GM23338 (cell line): ENCODE results near the gene VDR. TPM values are rescaled to one million over a fixed set of nuclear protein-coding genes. Genes with fewer than 3 reads are reported as not detected.

Experiments used
- ATAC-seq: fragments of 200-7000 bp; cut with Tn5 transposase; 3 replicates; pipeline ENCODE4 v1.9.1; 2020
- DNase-seq: peaks from one replicate; pipeline ENCODE4 v3.0.0-alpha.2; 2015; ENCODE audit warnings: low spot score
- H2AFZ ChIP-seq: fragments of 200-600 bp; sonication (generic); 2 replicates; pipeline ENCODE4 v1.8.0; 2016; ENCODE audit warnings: antibody characterized with exemption, mild to moderate bottlenecking, moderate library complexity
- H3F3A ChIP-seq: fragments of 200-600 bp; sonication (generic); replicated peaks from 2 replicates; pipeline ENCODE4 v1.8.0; 2017; ENCODE audit warnings: antibody characterized with exemption, mixed run types, low read depth
- H3K27ac ChIP-seq: fragments of 200-600 bp; sonication (generic); 2 replicates; pipeline ENCODE4 v1.6.1; 2016; ENCODE audit warnings: low read depth
- H3K27me3 ChIP-seq: fragments of 200-600 bp; sonication (generic); 2 replicates; pipeline ENCODE4 v1.8.0; 2016; ENCODE audit warnings: mild to moderate bottlenecking, mixed run types, moderate library complexity; ENCODE audit not compliant: insufficient read depth
- H3K36me3 ChIP-seq: fragments of 200-600 bp; sonication (generic); 2 replicates; pipeline ENCODE4 v1.8.0; 2016; ENCODE audit warnings: mild to moderate bottlenecking; ENCODE audit not compliant: insufficient read depth
- H3K4me1 ChIP-seq: fragments of 200-600 bp; sonication (generic); 2 replicates; pipeline ENCODE4 v1.8.0; 2016; ENCODE audit warnings: mild to moderate bottlenecking, moderate library complexity; ENCODE audit not compliant: insufficient read depth
- H3K4me2 ChIP-seq: fragments of 200-600 bp; sonication (generic); 2 replicates; pipeline ENCODE4 v1.7.1; 2017; ENCODE audit warnings: mixed run types
- H3K4me3 ChIP-seq: fragments of 200-600 bp; sonication (generic); 2 replicates; pipeline ENCODE4 v1.6.1; 2016; ENCODE audit warnings: mixed run types
- H3K79me2 ChIP-seq: fragments of 200-600 bp; sonication (generic); replicated peaks from 2 replicates; pipeline ENCODE4 v1.8.0; 2017; ENCODE audit warnings: mild to moderate bottlenecking; ENCODE audit not compliant: insufficient read depth
- H3K9me2 ChIP-seq: fragments of 200-600 bp; sonication (generic); 2 replicates; pipeline ENCODE4 v1.8.0; 2017; ENCODE audit not compliant: insufficient read depth
- H4K20me1 ChIP-seq: fragments of 200-600 bp; sonication (generic); replicated peaks from 2 replicates; pipeline ENCODE4 v1.8.0; 2017; ENCODE audit warnings: mild to moderate bottlenecking; ENCODE audit not compliant: insufficient read depth
- H3K27ac Mint-ChIP-seq: 2 replicates; pipeline ENCODE4 v1.8.0; 2020; ENCODE audit warnings: inconsistent platforms, mild to moderate bottlenecking, moderate library complexity, mixed read lengths
- H3K27me3 Mint-ChIP-seq: 3 replicates; pipeline ENCODE4 v1.8.0; 2022; ENCODE audit warnings: low read depth, mild to moderate bottlenecking, moderate library complexity, mixed read lengths, inconsistent platforms; ENCODE audit not compliant: insufficient read depth, poor library complexity
- H3K36me3 Mint-ChIP-seq: 3 replicates; pipeline ENCODE4 v1.8.0; 2021; ENCODE audit warnings: low read depth, mild to moderate bottlenecking, inconsistent platforms, moderate library complexity, mixed read lengths
- H3K4me1 Mint-ChIP-seq: 3 replicates; pipeline ENCODE4 v1.8.0; 2020; ENCODE audit warnings: mild to moderate bottlenecking, inconsistent platforms, mixed read lengths
- H3K4me3 Mint-ChIP-seq: 3 replicates; pipeline ENCODE4 v1.8.0; 2021; ENCODE audit warnings: moderate library complexity, mild to moderate bottlenecking, inconsistent platforms, mixed read lengths
- H3K9me3 Mint-ChIP-seq: 3 replicates; pipeline ENCODE4 v1.8.0; 2020; ENCODE audit warnings: moderate library complexity, mild to moderate bottlenecking, inconsistent platforms, mixed read lengths
- CTCF ChIP-seq, 2 experiments: fragments of 200-600 bp in 1 of 2; sonication (generic) in 1 of 2; conservative IDR thresholded peaks; 2 replicates each; pipeline versions ENCODE4 v1.5.1 to v1.6.1; 2016 to 2017; ENCODE audit warnings: antibody characterized with exemption in 2 of 2, low read depth in 2 of 2, mild to moderate bottlenecking in 2 of 2, moderate library complexity in 1 of 2
- EZH2phosphoT487 ChIP-seq: fragments of 200-600 bp; sonication (generic); IDR thresholded peaks from one replicate; pipeline ENCODE4 v1.8.1; 2018; ENCODE audit warnings: antibody characterized with exemption; ENCODE audit not compliant: unreplicated experiment
- NANOG ChIP-seq: IDR thresholded peaks from 2 replicates; pipeline ENCODE4 v1.6.1; 2016; ENCODE audit warnings: antibody characterized with exemption, borderline replicate concordance
- POLR2AphosphoS5 ChIP-seq: IDR thresholded peaks from 2 replicates; pipeline ENCODE4 v1.6.1; 2016; ENCODE audit warnings: antibody characterized with exemption, low read depth
- STAT1 ChIP-seq: IDR thresholded peaks from one replicate; pipeline ENCODE4 v1.6.1; 2016; ENCODE audit warnings: antibody characterized with exemption; ENCODE audit not compliant: unreplicated experiment
- ZNF114 ChIP-seq: fragments of 250-450 bp; sonication (Bioruptor Pico); IDR thresholded peaks from 2 replicates; pipeline ENCODE4 v1.5.0; 2020; ENCODE audit warnings: mild to moderate bottlenecking, moderate library complexity
- ZNF331 ChIP-seq: fragments of 250-450 bp; sonication (Bioruptor Pico); IDR thresholded peaks from 2 replicates; pipeline ENCODE4 v1.5.0; 2020; ENCODE audit warnings: low read depth, mild to moderate bottlenecking, moderate library complexity
- polyA plus RNA-seq: library from polyadenylated mRNA; unstranded; fragments of >200 nt; fragmentation: Nextera tagmentation; extraction: Ambion mirVana; gene quantifications from 2 replicates; pipeline ENCODE4 v1.2.1, GENCODE V29; 2016
- total RNA-seq: library from RNA; depleted of rRNA; stranded (reverse); fragments of >200 nt; shearing (Covaris generic); gene quantifications from 2 replicates; pipeline ENCODE4 v1.2.3, GENCODE V29; 2014
- TF ChIP-seq, protein P1 (sequence below): IDR thresholded peaks from one replicate; pipeline ENCODE4 v1.6.1; 2018; ENCODE audit warnings: antibody characterized with exemption; ENCODE audit not compliant: unreplicated experiment
- TF ChIP-seq, protein P2 (sequence below): fragments of 250-450 bp; sonication (Bioruptor Pico); IDR thresholded peaks from 2 replicates; pipeline ENCODE4 v1.5.0; 2020; ENCODE audit warnings: mild to moderate bottlenecking, moderate library complexity

Gene VDR
- total and polyA plus RNA-seq, 2 experiments from 2014 or later, result 0.37 to 1.4 TPM

GRCh38 chr12:47886510-47887240 lies 18.1 kb downstream of the VDR start:
- no peaks in the 10 kb centered on the region for H3K27me3 ChIP-seq
- Mint-ChIP-seq H3K9me3 (no peaks in the 10 kb centered on the region), H3K4me3 (no peak overlapping the region), H3K27me3 (peaks cover 19% of the 10 kb centered on the region), H3K27ac (no peak overlapping the region), H3K36me3 (no peaks in the 10 kb centered on the region), H3K4me1 (peaks cover 14% of the 10 kb centered on the region)
- DNase-seq, result no peak
- no peak overlapping the region for H3K4me3 ChIP-seq
- no peak overlapping the region for H3K4me2 ChIP-seq
- no peaks in the 10 kb centered on the region for H4K20me1 ChIP-seq
- TF ChIP-seq CTCF (conservative IDR thresholded peaks at IDR 0.05; ENCODE audit: low read depth in 2 of 2) (no peak), ZNF331 (CRISPR knock-in tag) (no peak), POLR2AphosphoS5 (no peak), EZH2phosphoT487 (no peak)
- TF ChIP-seq, protein P1, sequence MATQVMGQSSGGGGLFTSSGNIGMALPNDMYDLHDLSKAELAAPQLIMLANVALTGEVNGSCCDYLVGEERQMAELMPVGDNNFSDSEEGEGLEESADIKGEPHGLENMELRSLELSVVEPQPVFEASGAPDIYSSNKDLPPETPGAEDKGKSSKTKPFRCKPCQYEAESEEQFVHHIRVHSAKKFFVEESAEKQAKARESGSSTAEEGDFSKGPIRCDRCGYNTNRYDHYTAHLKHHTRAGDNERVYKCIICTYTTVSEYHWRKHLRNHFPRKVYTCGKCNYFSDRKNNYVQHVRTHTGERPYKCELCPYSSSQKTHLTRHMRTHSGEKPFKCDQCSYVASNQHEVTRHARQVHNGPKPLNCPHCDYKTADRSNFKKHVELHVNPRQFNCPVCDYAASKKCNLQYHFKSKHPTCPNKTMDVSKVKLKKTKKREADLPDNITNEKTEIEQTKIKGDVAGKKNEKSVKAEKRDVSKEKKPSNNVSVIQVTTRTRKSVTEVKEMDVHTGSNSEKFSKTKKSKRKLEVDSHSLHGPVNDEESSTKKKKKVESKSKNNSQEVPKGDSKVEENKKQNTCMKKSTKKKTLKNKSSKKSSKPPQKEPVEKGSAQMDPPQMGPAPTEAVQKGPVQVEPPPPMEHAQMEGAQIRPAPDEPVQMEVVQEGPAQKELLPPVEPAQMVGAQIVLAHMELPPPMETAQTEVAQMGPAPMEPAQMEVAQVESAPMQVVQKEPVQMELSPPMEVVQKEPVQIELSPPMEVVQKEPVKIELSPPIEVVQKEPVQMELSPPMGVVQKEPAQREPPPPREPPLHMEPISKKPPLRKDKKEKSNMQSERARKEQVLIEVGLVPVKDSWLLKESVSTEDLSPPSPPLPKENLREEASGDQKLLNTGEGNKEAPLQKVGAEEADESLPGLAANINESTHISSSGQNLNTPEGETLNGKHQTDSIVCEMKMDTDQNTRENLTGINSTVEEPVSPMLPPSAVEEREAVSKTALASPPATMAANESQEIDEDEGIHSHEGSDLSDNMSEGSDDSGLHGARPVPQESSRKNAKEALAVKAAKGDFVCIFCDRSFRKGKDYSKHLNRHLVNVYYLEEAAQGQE, result no peak
- no peak for ATAC-seq
- H3K79me2 ChIP-seq, result no peaks in the 10 kb centered on the region
- H3K4me1 ChIP-seq, result peaks cover 6% of the 10 kb centered on the region; the same call in 1 of the 2 replicates
- H3K36me3 ChIP-seq, result no peaks in the 10 kb centered on the region
- H3K9me2 ChIP-seq, result no peaks in the 10 kb centered on the region
- H2AFZ ChIP-seq, result no peak overlapping the region
- H3F3A ChIP-seq, result no peaks in the 10 kb centered on the region
- no peak overlapping the region for H3K27ac ChIP-seq

- Histone ChIP-seq H2AFZ (no peak overlapping the region), H4K20me1 (no peaks in the 10 kb centered on the region), H3K9me2 (no peaks in the 10 kb centered on the region), H3K79me2 (no peaks in the 10 kb centered on the region), H3F3A (no peaks in the 10 kb centered on the region), H3K4me2 (no peak overlapping the region), H3K27ac (no peak overlapping the region), H3K36me3 (no peaks in the 10 kb centered on the region), H3K27me3 (no peaks in the 10 kb centered on the region), H3K4me1 (peaks cover 6% of the 10 kb centered on the region; the same call in 1 of the 2 replicates), H3K4me3 (no peak overlapping the region)
- no peaks in the 10 kb centered on the region for H3K36me3 Mint-ChIP-seq
- ATAC-seq (no peak), DNase-seq (no peak)
- peaks cover 17% of the 10 kb centered on the region for H3K27me3 Mint-ChIP-seq
- no peak overlapping the region for H3K4me3 Mint-ChIP-seq
- no peaks in the 10 kb centered on the region for H3K9me3 Mint-ChIP-seq
- no peak overlapping the region for H3K27ac Mint-ChIP-seq
- H3K4me1 Mint-ChIP-seq, result peaks cover 14% of the 10 kb centered on the region
- TF ChIP-seq POLR2AphosphoS5, result no peak
- no peak for TF ChIP-seq NANOG
- no peak for TF ChIP-seq ZNF114 (CRISPR knock-in tag)
- TF ChIP-seq, protein P2, sequence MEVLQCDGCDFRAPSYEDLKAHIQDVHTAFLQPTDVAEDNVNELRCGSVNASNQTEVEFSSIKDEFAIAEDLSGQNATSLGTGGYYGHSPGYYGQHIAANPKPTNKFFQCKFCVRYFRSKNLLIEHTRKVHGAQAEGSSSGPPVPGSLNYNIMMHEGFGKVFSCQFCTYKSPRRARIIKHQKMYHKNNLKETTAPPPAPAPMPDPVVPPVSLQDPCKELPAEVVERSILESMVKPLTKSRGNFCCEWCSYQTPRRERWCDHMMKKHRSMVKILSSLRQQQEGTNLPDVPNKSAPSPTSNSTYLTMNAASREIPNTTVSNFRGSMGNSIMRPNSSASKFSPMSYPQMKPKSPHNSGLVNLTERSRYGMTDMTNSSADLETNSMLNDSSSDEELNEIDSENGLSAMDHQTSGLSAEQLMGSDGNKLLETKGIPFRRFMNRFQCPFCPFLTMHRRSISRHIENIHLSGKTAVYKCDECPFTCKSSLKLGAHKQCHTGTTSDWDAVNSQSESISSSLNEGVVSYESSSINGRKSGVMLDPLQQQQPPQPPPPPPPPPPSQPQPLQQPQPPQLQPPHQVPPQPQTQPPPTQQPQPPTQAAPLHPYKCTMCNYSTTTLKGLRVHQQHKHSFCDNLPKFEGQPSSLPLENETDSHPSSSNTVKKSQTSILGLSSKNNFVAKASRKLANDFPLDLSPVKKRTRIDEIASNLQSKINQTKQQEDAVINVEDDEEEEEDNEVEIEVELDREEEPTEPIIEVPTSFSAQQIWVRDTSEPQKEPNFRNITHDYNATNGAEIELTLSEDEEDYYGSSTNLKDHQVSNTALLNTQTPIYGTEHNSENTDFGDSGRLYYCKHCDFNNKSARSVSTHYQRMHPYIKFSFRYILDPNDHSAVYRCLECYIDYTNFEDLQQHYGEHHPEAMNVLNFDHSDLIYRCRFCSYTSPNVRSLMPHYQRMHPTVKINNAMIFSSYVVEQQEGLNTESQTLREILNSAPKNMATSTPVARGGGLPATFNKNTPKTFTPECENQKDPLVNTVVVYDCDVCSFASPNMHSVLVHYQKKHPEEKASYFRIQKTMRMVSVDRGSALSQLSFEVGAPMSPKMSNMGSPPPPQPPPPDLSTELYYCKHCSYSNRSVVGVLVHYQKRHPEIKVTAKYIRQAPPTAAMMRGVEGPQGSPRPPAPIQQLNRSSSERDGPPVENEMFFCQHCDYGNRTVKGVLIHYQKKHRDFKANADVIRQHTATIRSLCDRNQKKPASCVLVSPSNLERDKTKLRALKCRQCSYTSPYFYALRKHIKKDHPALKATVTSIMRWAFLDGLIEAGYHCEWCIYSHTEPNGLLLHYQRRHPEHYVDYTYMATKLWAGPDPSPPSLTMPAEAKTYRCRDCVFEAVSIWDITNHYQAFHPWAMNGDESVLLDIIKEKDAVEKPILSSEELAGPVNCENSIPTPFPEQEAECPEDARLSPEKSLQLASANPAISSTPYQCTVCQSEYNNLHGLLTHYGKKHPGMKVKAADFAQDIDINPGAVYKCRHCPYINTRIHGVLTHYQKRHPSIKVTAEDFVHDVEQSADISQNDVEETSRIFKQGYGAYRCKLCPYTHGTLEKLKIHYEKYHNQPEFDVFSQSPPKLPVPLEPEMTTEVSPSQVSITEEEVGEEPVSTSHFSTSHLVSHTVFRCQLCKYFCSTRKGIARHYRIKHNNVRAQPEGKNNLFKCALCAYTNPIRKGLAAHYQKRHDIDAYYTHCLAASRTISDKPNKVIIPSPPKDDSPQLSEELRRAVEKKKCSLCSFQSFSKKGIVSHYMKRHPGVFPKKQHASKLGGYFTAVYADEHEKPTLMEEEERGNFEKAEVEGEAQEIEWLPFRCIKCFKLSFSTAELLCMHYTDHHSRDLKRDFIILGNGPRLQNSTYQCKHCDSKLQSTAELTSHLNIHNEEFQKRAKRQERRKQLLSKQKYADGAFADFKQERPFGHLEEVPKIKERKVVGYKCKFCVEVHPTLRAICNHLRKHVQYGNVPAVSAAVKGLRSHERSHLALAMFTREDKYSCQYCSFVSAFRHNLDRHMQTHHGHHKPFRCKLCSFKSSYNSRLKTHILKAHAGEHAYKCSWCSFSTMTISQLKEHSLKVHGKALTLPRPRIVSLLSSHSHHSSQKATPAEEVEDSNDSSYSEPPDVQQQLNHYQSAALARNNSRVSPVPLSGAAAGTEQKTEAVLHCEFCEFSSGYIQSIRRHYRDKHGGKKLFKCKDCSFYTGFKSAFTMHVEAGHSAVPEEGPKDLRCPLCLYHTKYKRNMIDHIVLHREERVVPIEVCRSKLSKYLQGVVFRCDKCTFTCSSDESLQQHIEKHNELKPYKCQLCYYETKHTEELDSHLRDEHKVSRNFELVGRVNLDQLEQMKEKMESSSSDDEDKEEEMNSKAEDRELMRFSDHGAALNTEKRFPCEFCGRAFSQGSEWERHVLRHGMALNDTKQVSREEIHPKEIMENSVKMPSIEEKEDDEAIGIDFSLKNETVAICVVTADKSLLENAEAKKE (CRISPR knock-in tag), result no peak
- TF ChIP-seq STAT1, result no peak
Observed at GRCh38 chr12:47885566-47885965, 19.2 kb downstream of the VDR start.
